Hepatocyte (in vitro differentiated cells): Measurements from ENCODE around the gene SOCS2. TPM values are rescaled to one million over a fixed set of nuclear protein-coding genes. Genes with fewer than 3 reads are reported as not detected.

Experiments used
- DNase-seq: peaks from one replicate; pipeline ENCODE4 v3.0.0-alpha.2; 2016; ENCODE audit warnings: low spot score
- H2AFZ ChIP-seq: fragments of 200-600 bp; sonication (generic); 2 replicates; pipeline ENCODE4 v1.6.0; 2016; ENCODE audit warnings: antibody characterized with exemption, mild to moderate bottlenecking
- H3K27ac ChIP-seq: fragments of 200-600 bp; sonication (generic); 2 replicates; pipeline ENCODE4 v1.5.1; 2016; ENCODE audit warnings: mild to moderate bottlenecking
- H3K27me3 ChIP-seq: fragments of 200-600 bp; sonication (generic); 2 replicates; pipeline ENCODE4 v1.6.1; 2016
- H3K36me3 ChIP-seq: fragments of 200-600 bp; sonication (generic); replicated peaks from 2 replicates; pipeline ENCODE4 v1.5.1; 2016; ENCODE audit warnings: low read depth; ENCODE audit not compliant: insufficient read depth
- H3K4me1 ChIP-seq: fragments of 200-600 bp; sonication (generic); 2 replicates; pipeline ENCODE4 v1.5.1; 2016; ENCODE audit warnings: mild to moderate bottlenecking, moderate library complexity; ENCODE audit not compliant: insufficient read depth
- H3K4me2 ChIP-seq: fragments of 200-600 bp; sonication (generic); 2 replicates; pipeline ENCODE4 v1.6.0; 2016
- H3K4me3 ChIP-seq: fragments of 200-600 bp; sonication (generic); 2 replicates; pipeline ENCODE4 v1.5.1; 2016; ENCODE audit warnings: mild to moderate bottlenecking
- H3K79me2 ChIP-seq: fragments of 200-600 bp; sonication (generic); 2 replicates; pipeline ENCODE4 v1.6.0; 2017; ENCODE audit warnings: mild to moderate bottlenecking
- H3K9me2 ChIP-seq: fragments of 200-600 bp; sonication (generic); replicated peaks from 2 replicates; pipeline ENCODE4 v1.6.0; 2017; ENCODE audit warnings: mild to moderate bottlenecking; ENCODE audit not compliant: insufficient read depth
- H3K9me3 ChIP-seq: fragments of 200-600 bp; sonication (generic); 2 replicates; pipeline ENCODE4 v1.5.1; 2016; ENCODE audit warnings: low read depth, mild to moderate bottlenecking
- H4K20me1 ChIP-seq: fragments of 200-600 bp; sonication (generic); 2 replicates; pipeline ENCODE4 v1.6.0; 2016; ENCODE audit warnings: mild to moderate bottlenecking; ENCODE audit not compliant: insufficient read depth, poor library complexity, severe bottlenecking
- CTCF ChIP-seq: fragments of 200-600 bp; sonication (generic); IDR thresholded peaks from 2 replicates; pipeline ENCODE4 v1.5.1; 2016; ENCODE audit warnings: antibody characterized with exemption, mild to moderate bottlenecking; ENCODE audit not compliant: poor library complexity
- EZH2 ChIP-seq: fragments of 200-600 bp; sonication (generic); IDR thresholded peaks from 2 replicates; pipeline ENCODE4 v1.6.1; 2016; ENCODE audit warnings: antibody characterized with exemption, mild to moderate bottlenecking, borderline replicate concordance
- EZH2phosphoT487 ChIP-seq: fragments of 200-600 bp; sonication (generic); IDR thresholded peaks from one replicate; pipeline ENCODE4 v1.6.1; 2018; ENCODE audit warnings: antibody characterized with exemption, mild to moderate bottlenecking, low read depth, moderate library complexity; ENCODE audit not compliant: unreplicated experiment, severe bottlenecking
- WGBS: methylation state at CpG from one replicate; pipeline ENCODE4 v1.1.6; 2016; ENCODE audit warnings: low lambda C conversion rate; ENCODE audit errors: missing lambda C conversion rate; 5-methylcytosine and 5-hydroxymethylcytosine counted together
- polyA plus RNA-seq: library from polyadenylated mRNA; unstranded; fragments of >200 nt; fragmentation: Nextera tagmentation; extraction: Ambion mirVana; gene quantifications from 2 replicates; pipeline ENCODE4 v1.2.1, GENCODE V29; 2016
- total RNA-seq: library from RNA; depleted of rRNA; stranded (reverse); fragments of >200 nt; gene quantifications from 2 replicates; pipeline ENCODE4 v1.2.3, GENCODE V29; 2014

The SOCS2 gene
- total and polyA plus RNA-seq, 2 experiments from 2014 or later: 30.9 to 33.4 TPM

GRCh38 chr12:93593843-93594242 lies 21.4 kb downstream of the SOCS2 start:
- no peak for DNase-seq
- Histone ChIP-seq H3K9me2 (no peaks in the 10 kb centered on the region), H3K4me2 (no peak overlapping the region), H3K9me3 (no peaks in the 10 kb centered on the region), H3K27me3 (no peaks in the 10 kb centered on the region), H2AFZ (no peak overlapping the region), H4K20me1 (no peaks in the 10 kb centered on the region), H3K4me3 (no peak overlapping the region), H3K79me2 (no peaks in the 10 kb centered on the region), H3K27ac (no peak overlapping the region), H3K4me1 (no peaks in the 10 kb centered on the region), H3K36me3 (no peaks in the 10 kb centered on the region)
- TF ChIP-seq CTCF (no peak), EZH2phosphoT487 (no peak), EZH2 (no peak)
- WGBS: 90% methylated on average over 2 of the region's 2 CpGs

- DNase-seq: no peak
- H3K9me2 ChIP-seq: no peaks in the 10 kb centered on the region
- H3K27me3 ChIP-seq: no peaks in the 10 kb centered on the region
- TF ChIP-seq EZH2phosphoT487: no peak
- H4K20me1 ChIP-seq: no peaks in the 10 kb centered on the region
- 72% methylated on average over 6 of the region's 6 CpGs for WGBS
- H2AFZ ChIP-seq: no peak overlapping the region
- no peak overlapping the region for H3K4me3 ChIP-seq
- H3K36me3 ChIP-seq: no peaks in the 10 kb centered on the region
- no peaks in the 10 kb centered on the region for H3K79me2 ChIP-seq
- no peak overlapping the region for H3K4me2 ChIP-seq
- H3K9me3 ChIP-seq: no peaks in the 10 kb centered on the region
- H3K27ac ChIP-seq: no peak overlapping the region
- no peaks in the 10 kb centered on the region for H3K4me1 ChIP-seq
Measured at GRCh38 chr12:93594766-93595311, 22.4 kb downstream of the SOCS2 start.

GRCh38 chr12:93595351-93595750 lies 22.9 kb downstream of the SOCS2 start:
- no peak overlapping the region for H2AFZ ChIP-seq
- H4K20me1 ChIP-seq: no peaks in the 10 kb centered on the region
- no peaks in the 10 kb centered on the region for H3K36me3 ChIP-seq
- no peaks in the 10 kb centered on the region for H3K79me2 ChIP-seq
- no peak for TF ChIP-seq EZH2phosphoT487
- TF ChIP-seq EZH2: no peak
- TF ChIP-seq CTCF: no peak
- H3K9me3 ChIP-seq: no peaks in the 10 kb centered on the region
- H3K27me3 ChIP-seq: no peaks in the 10 kb centered on the region
- H3K27ac ChIP-seq: no peak overlapping the region
- H3K4me2 ChIP-seq: no peak overlapping the region
- whole genome bisulfite sequencing: 52% methylated on average over 3 of the region's 3 CpGs
- no peak overlapping the region for H3K4me3 ChIP-seq
- no peaks in the 10 kb centered on the region for H3K4me1 ChIP-seq
- DNase-seq: no peak
- H3K9me2 ChIP-seq: no peaks in the 10 kb centered on the region

GRCh38 chr12:93597608-93598007 lies 25.1 kb downstream of the SOCS2 start:
- Histone ChIP-seq H4K20me1 (no peaks in the 10 kb centered on the region), H3K9me2 (no peaks in the 10 kb centered on the region)
- no peak for DNase-seq

More at GRCh38 chr12:93597608-93598007, 25.1 kb downstream of the SOCS2 start:
- Histone ChIP-seq H3K4me1 (no peaks in the 10 kb centered on the region), H3K4me2 (no peak overlapping the region), H2AFZ (no peak overlapping the region), H3K9me3 (no peaks in the 10 kb centered on the region), H3K36me3 (no peaks in the 10 kb centered on the region), H3K79me2 (no peaks in the 10 kb centered on the region), H3K4me3 (no peak overlapping the region), H3K27me3 (no peaks in the 10 kb centered on the region), H3K27ac (no peak overlapping the region)
- no peak for TF ChIP-seq CTCF
- no peak for TF ChIP-seq EZH2phosphoT487
- no peak for TF ChIP-seq EZH2
- 100% methylated on average over 2 of the region's 2 CpGs for WGBS
